IPS DF 6.9 (cell line): Measurements from ENCODE around the gene CARMIL3.

Experiments
- DNase-seq: peaks from one replicate; pipeline ENCODE4 v3.0.0-alpha.2; 2013; ENCODE audit warnings: low read depth, low spot score
- H3K27ac ChIP-seq: one replicate; pipeline ENCODE4 v1.5.1; 2013; ENCODE audit warnings: low read length, control low read depth
- H3K27me3 ChIP-seq: 2 replicates; pipeline ENCODE4 v1.6.1; 2013; ENCODE audit warnings: mild to moderate bottlenecking, low read length; ENCODE audit not compliant: control insufficient read depth, insufficient read depth
- H3K36me3 ChIP-seq: 2 replicates; pipeline ENCODE4 v1.6.1; 2013; ENCODE audit warnings: low read length; ENCODE audit not compliant: control insufficient read depth, insufficient read depth
- H3K4me1 ChIP-seq: 2 replicates; pipeline ENCODE4 v1.6.1; 2013; ENCODE audit warnings: low read length; ENCODE audit not compliant: control insufficient read depth, insufficient read depth
- H3K4me3 ChIP-seq: 2 replicates; pipeline ENCODE4 v1.5.1; 2013; ENCODE audit warnings: mild to moderate bottlenecking, low read length
- H3K9me3 ChIP-seq: 2 replicates; pipeline ENCODE4 v1.6.1; 2013; ENCODE audit warnings: low read length, inconsistent platforms; ENCODE audit not compliant: control insufficient read depth, insufficient read depth
- WGBS: extraction: QIAGEN DNeasy Blood & Tissue Kit; methylation state at CpG from one replicate; pipeline ENCODE4 v1.1.7; 2013; ENCODE audit warnings: mixed read lengths, missing lambda C conversion rate; ENCODE audit not compliant: insufficient read length, insufficient coverage; 5-methylcytosine and 5-hydroxymethylcytosine counted together

CARMIL3 gene

DNA sequence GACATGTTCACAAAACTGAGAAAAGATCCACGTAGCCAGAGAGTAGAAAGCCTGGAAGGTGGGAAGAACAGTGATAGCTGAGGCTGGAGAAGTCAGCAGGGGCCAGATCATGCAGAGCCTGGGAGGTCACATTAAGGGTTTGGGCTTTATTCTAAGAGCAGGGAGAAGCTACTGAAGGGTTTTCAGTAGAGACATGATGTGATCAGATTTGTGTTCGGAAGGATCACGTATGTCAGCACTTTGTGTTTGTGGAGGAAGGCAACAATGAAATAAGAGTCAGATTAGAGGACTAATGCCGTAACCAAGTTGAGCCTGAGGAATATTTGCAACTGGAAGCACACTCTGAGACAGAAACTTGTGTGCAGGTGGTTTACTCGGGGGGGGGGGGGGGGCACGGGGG is 38.1 kb downstream of the CARMIL3 start:
- no peaks in the 10 kb centered on the region for H3K27me3 ChIP-seq
- no peak for DNase-seq
- H3K36me3 ChIP-seq: no peaks in the 10 kb centered on the region
- no peak overlapping the region for H3K27ac ChIP-seq
- no CpG with 5 or more reads among the region's 6 CpGs for WGBS
- peaks cover 5% of the 10 kb centered on the region; the same call in 1 of the 2 replicates for H3K4me1 ChIP-seq
- H3K4me3 ChIP-seq: no peak overlapping the region
- H3K9me3 ChIP-seq: no peaks in the 10 kb centered on the region

- Histone ChIP-seq H3K27ac (no peak overlapping the region), H3K4me1 (peaks cover 8% of the 10 kb centered on the region; the same call in 1 of the 2 replicates), H3K9me3 (no peaks in the 10 kb centered on the region), H3K36me3 (no peaks in the 10 kb centered on the region), H3K4me3 (no peak overlapping the region), H3K27me3 (no peaks in the 10 kb centered on the region)
- DNase-seq: no peak
These were observed 40.3 kb downstream of the CARMIL3 start for GRCh38 chr14:24092110-24092504.

DNA sequence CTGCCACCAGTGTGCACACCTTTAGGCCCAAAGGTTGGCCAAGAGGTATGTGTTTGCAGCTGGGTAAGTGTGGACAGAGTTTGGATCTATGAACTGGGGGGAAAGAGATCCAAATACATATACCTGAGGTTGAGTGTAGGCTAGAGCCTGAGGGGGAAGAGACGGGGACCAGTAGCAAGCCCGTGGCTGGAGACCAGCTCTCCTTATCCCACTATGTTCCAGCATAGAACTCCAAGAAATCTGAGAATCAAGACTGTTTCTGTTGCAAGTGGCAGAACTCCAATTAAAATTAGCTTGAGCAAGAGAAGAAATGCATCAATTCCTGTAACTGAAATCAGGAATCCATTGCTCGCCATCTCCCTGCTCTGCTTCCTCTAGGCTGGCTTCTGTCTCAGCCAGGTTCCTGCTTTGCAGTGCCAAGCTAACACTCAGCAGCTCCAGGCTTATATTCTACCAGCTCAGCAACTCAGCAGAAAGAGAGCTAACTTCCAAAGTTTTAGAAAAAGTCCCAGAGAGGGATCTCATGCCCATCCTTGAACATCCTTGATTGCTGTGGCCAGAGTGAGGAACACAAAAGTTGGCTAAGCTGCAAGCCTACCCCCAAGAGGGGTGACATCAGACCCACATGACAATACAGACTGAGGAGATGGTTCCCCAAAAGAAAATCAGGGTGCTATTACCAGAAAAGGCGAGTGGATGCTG is 40.8 kb downstream of the CARMIL3 start:
- Histone ChIP-seq H3K4me1 (peaks cover 8% of the 10 kb centered on the region; the same call in 1 of the 2 replicates), H3K36me3 (no peaks in the 10 kb centered on the region), H3K27me3 (no peaks in the 10 kb centered on the region), H3K9me3 (no peaks in the 10 kb centered on the region), H3K27ac (no peak overlapping the region), H3K4me3 (no peak overlapping the region)
- DNase-seq: no peak
- no CpG with 5 or more reads among the region's 4 CpGs for WGBS

- H3K4me1 ChIP-seq: peaks cover 6% of the 10 kb centered on the region; the same call in 1 of the 2 replicates
- no peaks in the 10 kb centered on the region for H3K27me3 ChIP-seq
- WGBS: no CpG with 5 or more reads among the region's 19 CpGs
- no peak for DNase-seq
- H3K36me3 ChIP-seq: peaks cover 4% of the 10 kb centered on the region
- H3K9me3 ChIP-seq: no peaks in the 10 kb centered on the region
- H3K4me3 ChIP-seq: no peak overlapping the region
- H3K27ac ChIP-seq: no peak overlapping the region
These were observed 41.5 kb downstream of the CARMIL3 start for GRCh38 chr14:24093207-24093900.

- Histone ChIP-seq H3K4me1 (peaks cover 6% of the 10 kb centered on the region; the same call in 1 of the 2 replicates), H3K9me3 (no peaks in the 10 kb centered on the region), H3K27ac (no peak within 1 kb of the TSS), H3K27me3 (no peaks in the 10 kb centered on the region), H3K36me3 (peaks cover 9% of the 10 kb centered on the region), H3K4me3 (peak within 1 kb of the TSS; percentile 83)
- WGBS: no CpG with 5 or more reads among the region's 68 CpGs
- DNase-seq: no peak
These were observed 42.4 kb downstream of the CARMIL3 start, which contains the start of gene PCK2 for GRCh38 chr14:24093901-24094840. PCK2 (plus strand) TSS chr14:24094311; CDS start chr14:24094406, 95 bp downstream.

- no peaks in the 10 kb centered on the region for H3K9me3 ChIP-seq
- H3K4me3 ChIP-seq: peak overlapping the region; percentile 83
- H3K27ac ChIP-seq: no peak overlapping the region
- WGBS: no CpG with 5 or more reads among the region's 14 CpGs
- peaks cover 13% of the 10 kb centered on the region for H3K36me3 ChIP-seq
- no peak for DNase-seq
- peaks cover 6% of the 10 kb centered on the region; the same call in 1 of the 2 replicates for H3K4me1 ChIP-seq
- H3K27me3 ChIP-seq: no peaks in the 10 kb centered on the region
These were observed 43.0 kb downstream of the CARMIL3 start for GRCh38 chr14:24094841-24095270.

GRCh38 chr14:24095271-24096068 is 43.7 kb downstream of the CARMIL3 start:
- Histone ChIP-seq H3K27me3 (no peaks in the 10 kb centered on the region), H3K4me3 (peak overlapping the region; percentile 83; the same call in 1 of the 2 replicates), H3K9me3 (no peaks in the 10 kb centered on the region), H3K4me1 (peaks cover 6% of the 10 kb centered on the region; the same call in 1 of the 2 replicates), H3K36me3 (peaks cover 16% of the 10 kb centered on the region), H3K27ac (no peak overlapping the region)
- WGBS: no CpG with 5 or more reads among the region's 12 CpGs
- no peak for DNase-seq

DNA sequence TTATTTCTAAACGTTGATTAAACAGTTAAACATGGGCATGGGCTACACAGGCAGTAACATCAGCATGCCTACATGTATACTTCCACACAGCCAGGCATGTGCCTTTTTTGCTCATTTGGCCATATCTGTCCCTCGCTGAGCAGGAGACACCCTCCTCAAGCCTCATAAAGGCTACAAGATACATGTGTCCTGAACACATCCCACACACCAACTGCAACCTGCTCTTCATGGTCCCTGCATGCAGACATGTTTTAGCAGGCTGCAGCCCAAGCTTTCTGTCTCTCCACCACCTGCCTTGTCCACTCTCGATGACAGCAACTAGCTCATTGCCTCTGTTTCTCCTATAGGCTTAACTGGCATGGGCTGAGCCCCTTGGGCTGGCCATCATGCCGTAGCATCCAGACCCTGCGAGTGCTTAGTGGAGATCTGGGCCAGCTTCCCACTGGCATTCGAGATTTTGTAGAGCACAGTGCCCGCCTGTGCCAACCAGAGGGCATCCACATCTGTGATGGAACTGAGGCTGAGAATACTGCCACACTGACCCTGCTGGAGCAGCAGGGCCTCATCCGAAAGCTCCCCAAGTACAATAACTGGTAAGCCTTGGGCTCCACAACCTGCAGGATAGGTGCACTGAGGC is 44.9 kb downstream of the CARMIL3 start:
- no peak for DNase-seq
- no CpG with 5 or more reads among the region's 8 CpGs for WGBS
- H3K4me1 ChIP-seq: peaks cover 6% of the 10 kb centered on the region; the same call in 1 of the 2 replicates
- H3K27ac ChIP-seq: no peak overlapping the region
- no peaks in the 10 kb centered on the region for H3K27me3 ChIP-seq
- no peak overlapping the region for H3K4me3 ChIP-seq
- H3K9me3 ChIP-seq: no peaks in the 10 kb centered on the region
- peaks cover 18% of the 10 kb centered on the region for H3K36me3 ChIP-seq

GRCh38 chr14:24098229-24098926 is 46.6 kb downstream of the CARMIL3 start:
- no peak overlapping the region for H3K4me3 ChIP-seq
- H3K36me3 ChIP-seq: peaks cover 22% of the 10 kb centered on the region
- H3K4me1 ChIP-seq: peaks cover 6% of the 10 kb centered on the region; the same call in 1 of the 2 replicates
- no peaks in the 10 kb centered on the region for H3K27me3 ChIP-seq
- no peak overlapping the region for H3K27ac ChIP-seq
- no peaks in the 10 kb centered on the region for H3K9me3 ChIP-seq
- no CpG with 5 or more reads among the region's 16 CpGs for WGBS
- DNase-seq: no peak
